ENCODE measurements around the gene IL15RA. TPM values are rescaled to one million over a fixed set of nuclear protein-coding genes. Genes with fewer than 3 reads are reported as not detected.

Gene IL15RA
- total and polyA plus RNA-seq, 8 donors = 4.4 to 46.2 (median 6.8) TPM

DNA sequence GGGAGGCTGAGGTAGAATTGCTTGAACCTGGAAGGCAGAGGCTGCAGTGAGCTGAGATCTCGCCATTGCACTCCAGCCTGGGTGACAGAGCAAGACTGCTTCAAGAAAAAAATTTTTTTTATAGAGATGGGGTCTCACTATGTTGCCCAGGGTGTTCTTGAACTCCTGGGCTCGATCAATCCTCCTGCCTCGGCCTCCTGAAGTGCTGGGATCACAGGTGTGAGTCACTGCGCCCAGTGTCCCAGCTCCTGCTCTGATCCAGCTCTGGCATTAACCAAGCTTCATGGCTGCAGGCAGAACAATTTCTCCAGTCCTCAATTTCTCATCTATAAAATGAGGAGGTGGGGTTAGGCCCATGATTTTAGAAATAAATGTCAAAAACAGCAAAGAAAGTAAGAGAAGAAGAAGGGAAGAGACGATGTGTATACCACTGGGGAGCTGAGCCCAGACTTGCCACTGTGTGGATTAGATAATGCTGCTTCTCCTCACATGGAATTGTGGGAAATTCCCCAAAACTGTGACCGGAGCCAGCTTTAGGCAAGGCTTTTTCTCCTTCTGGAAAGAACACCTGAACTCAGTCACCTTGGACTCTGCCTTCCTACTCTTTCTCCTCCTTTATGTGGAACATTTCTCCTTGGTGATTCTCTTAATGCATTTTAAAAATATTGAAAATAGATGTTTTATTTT is 25.5 kb downstream of the IL15RA start:
- Histone ChIP-seq H3K4me3 (no peak overlapping the region), H3K27ac (peak overlapping the region; percentile 57 to 69), H3K4me1 (peaks cover 7 to 42% of the 10 kb centered on the region in 2 donors), H3K27me3 (no peaks in the 10 kb centered on the region), H3K9me3 (no peaks in the 10 kb centered on the region), H3K36me3 (peaks cover 0 to 43% of the 10 kb centered on the region in 2 donors)
- DNase-seq (no peak), ATAC-seq (no peak)
- intact Hi-C loops (cut with DNase I) = no loop called here
- TF ChIP-seq, protein P1, sequence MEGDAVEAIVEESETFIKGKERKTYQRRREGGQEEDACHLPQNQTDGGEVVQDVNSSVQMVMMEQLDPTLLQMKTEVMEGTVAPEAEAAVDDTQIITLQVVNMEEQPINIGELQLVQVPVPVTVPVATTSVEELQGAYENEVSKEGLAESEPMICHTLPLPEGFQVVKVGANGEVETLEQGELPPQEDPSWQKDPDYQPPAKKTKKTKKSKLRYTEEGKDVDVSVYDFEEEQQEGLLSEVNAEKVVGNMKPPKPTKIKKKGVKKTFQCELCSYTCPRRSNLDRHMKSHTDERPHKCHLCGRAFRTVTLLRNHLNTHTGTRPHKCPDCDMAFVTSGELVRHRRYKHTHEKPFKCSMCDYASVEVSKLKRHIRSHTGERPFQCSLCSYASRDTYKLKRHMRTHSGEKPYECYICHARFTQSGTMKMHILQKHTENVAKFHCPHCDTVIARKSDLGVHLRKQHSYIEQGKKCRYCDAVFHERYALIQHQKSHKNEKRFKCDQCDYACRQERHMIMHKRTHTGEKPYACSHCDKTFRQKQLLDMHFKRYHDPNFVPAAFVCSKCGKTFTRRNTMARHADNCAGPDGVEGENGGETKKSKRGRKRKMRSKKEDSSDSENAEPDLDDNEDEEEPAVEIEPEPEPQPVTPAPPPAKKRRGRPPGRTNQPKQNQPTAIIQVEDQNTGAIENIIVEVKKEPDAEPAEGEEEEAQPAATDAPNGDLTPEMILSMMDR (IDR thresholded peaks at IDR 0.05) = no peak

DNA sequence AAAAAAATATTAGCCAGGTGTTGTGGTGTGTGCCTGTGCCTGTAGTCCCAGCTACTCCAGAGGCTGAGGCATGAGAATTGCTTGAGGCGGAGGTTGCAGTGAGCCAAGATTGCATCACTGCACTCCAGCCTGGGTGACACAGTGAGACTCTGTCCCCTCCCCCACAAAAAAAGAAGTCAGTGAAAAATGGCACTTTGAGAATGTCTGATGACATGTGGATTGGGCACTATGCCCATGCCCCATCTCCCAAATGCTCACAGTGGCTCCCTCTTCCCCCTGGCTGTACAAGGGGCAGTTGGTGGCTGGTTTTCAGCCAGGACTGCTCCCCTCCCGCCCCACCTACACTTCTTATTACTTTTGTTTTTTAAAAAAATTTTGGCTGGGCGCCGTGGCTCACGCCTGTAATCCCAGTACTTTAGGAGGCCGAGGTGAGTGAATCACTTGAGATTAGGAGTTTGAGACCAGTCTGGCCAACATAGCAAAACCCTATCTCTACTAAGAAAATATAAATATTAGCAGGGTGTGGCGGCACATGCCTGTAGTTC is 26.1 kb downstream of the IL15RA start:
- Histone ChIP-seq H3K36me3 (peaks cover 0 to 38% of the 10 kb centered on the region in 2 donors), H3K4me3 (no peak overlapping the region), H3K27me3 (no peaks in the 10 kb centered on the region), H3K9me3 (no peaks in the 10 kb centered on the region), H3K4me1 (peaks cover 11 to 48% of the 10 kb centered on the region in 2 donors), H3K27ac (peak overlapping the region; percentile 57 to 69)
- ATAC-seq (peak; percentile 93), DNase-seq (peak in 2 of 4 donors; percentile 71 to 78)
- intact Hi-C loops (cut with DNase I) = no loop called here
- TF ChIP-seq, protein P1 (IDR thresholded peaks at IDR 0.05) = no peak

DNA sequence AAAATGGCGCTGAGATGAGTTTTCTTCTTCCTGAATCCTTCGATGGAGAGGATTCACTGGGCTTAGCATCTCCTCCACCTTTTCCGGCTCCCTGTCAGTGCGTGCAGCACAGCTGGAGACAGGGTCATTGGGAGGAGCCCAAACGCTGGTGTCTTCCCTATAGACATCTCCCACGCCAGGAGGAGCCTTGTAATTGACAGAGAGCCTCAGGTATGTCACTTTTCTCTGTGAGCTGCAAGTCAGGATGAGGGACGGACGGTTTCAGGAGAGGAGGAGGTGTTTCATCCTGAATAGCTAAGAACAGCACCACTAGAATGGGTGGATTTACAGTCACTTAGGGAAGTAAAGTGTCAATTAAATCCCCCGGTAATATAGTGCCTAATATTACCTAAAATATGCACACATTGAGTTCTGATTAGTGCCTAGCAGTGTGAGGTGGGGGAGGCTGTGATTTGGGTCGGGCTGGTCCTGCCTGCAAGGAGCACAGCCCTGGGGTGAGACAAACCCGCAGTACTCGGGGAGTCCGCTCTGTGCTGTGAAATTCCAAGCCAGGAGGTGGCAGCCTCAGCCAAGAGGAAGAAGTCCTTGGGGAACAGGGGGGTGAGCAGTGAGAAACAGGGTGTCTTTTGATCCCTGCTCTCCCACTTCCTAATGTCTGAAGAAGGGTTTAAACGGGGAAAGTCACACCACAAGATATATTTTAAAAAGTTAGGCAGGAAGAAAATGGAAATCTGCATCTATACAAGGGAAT is 28.2 kb downstream of the IL15RA start:
- Histone ChIP-seq H3K36me3 (peaks cover 0 to 23% of the 10 kb centered on the region in 2 donors), H3K4me1 (peaks cover 11 to 69% of the 10 kb centered on the region in 2 donors), H3K4me3 (no peak overlapping the region), H3K27me3 (no peaks in the 10 kb centered on the region), H3K27ac (peak overlapping the region in 1 of 2 donors; percentile 57), H3K9me3 (no peaks in the 10 kb centered on the region)
- intact Hi-C loops (cut with DNase I) = loop anchor here in 1 of 2 donors (5.0 kb wide), 1 partner anchor 138 kb away; the partner anchor contains the start of gene RBM17
- peak in 3 of 4 donors; percentile 68 to 79 (median 73) for DNase-seq
- TF ChIP-seq, protein P1 (IDR thresholded peaks at IDR 0.05) = peak; percentile 42
- peak; percentile 55 for ATAC-seq

DNA sequence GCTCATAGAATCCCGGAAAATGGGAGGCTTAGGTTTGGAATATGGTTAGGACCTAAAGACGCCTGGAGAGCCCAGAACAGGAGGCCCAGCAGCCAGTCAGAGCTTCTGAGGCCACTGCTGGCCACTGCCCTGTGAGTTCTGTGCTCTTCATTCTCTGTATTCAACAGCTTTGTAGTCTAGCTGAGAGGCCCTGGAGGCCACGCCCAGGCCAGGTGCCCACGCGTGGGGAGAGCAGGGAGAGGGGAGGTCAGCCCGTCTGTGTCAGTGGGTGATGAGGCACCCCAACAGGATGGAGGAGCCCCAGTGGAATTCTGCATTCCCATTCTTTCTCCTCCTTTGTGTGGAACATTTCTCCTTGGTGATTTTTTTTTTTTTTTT is 29.1 kb downstream of the IL15RA start:
- TF ChIP-seq, protein P1 (IDR thresholded peaks at IDR 0.05) = no peak
- no peak overlapping the region for H3K4me3 ChIP-seq
- peak overlapping the region in 1 of 2 donors; percentile 89 for H3K27ac ChIP-seq
- H3K36me3 ChIP-seq = peaks cover 0 to 16% of the 10 kb centered on the region in 2 donors
- peaks cover 21 to 78% of the 10 kb centered on the region in 2 donors for H3K4me1 ChIP-seq
- DNase-seq (no peak), ATAC-seq (no peak)
- no peaks in the 10 kb centered on the region for H3K27me3 ChIP-seq
- intact Hi-C loops (cut with DNase I) = loop anchor here in 1 of 2 donors (5.0 kb wide), 1 partner anchor 139 kb away; the partner anchor contains the start of gene RBM17
- no peaks in the 10 kb centered on the region for H3K9me3 ChIP-seq
